HL-60 (cell line): ENCODE results near the gene RPS6KA6.

Experiments used
- POLR2AphosphoS5 ChIP-seq: IDR thresholded peaks from 2 replicates; pipeline ENCODE4 v1.6.1; 2012; ENCODE audit warnings: low read depth
- TF ChIP-seq, protein P1 (sequence below): IDR thresholded peaks from one replicate; pipeline ENCODE4 v1.5.1; 2011; ENCODE audit warnings: low read length, control low read depth, inconsistent platforms; ENCODE audit not compliant: insufficient read depth
- TF ChIP-seq, protein P2 (sequence below): IDR thresholded peaks from 2 replicates; pipeline ENCODE4 v1.6.1; 2012; ENCODE audit warnings: low read depth; ENCODE audit not compliant: insufficient replicate concordance

DNA sequence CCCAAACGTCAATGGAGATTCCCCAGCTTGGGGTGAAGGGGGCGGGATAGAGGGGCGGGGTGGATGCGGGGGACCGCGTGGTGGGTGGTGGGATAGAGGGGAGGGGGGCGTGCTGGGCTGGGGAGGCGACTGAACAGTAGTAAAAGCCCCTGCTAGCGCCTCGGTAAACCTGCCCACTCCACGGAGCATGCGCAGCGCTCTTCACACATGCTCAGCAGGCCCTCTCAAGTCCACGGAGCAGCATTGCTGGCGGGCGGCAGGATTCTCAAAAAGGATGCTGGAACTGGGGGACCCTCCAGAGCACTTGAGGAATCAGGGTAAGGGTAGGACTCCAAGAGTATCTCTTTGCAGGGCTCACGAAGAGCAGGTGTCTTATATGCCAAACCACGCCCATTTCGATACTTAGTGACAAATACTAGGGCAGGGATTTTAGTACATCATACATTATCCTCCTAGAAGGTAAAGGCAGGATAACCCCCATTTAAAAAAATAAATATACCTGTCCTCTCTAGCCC, 378 bp upstream of the RPS6KA6 start:
- TF ChIP-seq POLR2AphosphoS5: no peak
- TF ChIP-seq, protein P1, sequence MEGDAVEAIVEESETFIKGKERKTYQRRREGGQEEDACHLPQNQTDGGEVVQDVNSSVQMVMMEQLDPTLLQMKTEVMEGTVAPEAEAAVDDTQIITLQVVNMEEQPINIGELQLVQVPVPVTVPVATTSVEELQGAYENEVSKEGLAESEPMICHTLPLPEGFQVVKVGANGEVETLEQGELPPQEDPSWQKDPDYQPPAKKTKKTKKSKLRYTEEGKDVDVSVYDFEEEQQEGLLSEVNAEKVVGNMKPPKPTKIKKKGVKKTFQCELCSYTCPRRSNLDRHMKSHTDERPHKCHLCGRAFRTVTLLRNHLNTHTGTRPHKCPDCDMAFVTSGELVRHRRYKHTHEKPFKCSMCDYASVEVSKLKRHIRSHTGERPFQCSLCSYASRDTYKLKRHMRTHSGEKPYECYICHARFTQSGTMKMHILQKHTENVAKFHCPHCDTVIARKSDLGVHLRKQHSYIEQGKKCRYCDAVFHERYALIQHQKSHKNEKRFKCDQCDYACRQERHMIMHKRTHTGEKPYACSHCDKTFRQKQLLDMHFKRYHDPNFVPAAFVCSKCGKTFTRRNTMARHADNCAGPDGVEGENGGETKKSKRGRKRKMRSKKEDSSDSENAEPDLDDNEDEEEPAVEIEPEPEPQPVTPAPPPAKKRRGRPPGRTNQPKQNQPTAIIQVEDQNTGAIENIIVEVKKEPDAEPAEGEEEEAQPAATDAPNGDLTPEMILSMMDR: no peak
- TF ChIP-seq, protein P2, sequence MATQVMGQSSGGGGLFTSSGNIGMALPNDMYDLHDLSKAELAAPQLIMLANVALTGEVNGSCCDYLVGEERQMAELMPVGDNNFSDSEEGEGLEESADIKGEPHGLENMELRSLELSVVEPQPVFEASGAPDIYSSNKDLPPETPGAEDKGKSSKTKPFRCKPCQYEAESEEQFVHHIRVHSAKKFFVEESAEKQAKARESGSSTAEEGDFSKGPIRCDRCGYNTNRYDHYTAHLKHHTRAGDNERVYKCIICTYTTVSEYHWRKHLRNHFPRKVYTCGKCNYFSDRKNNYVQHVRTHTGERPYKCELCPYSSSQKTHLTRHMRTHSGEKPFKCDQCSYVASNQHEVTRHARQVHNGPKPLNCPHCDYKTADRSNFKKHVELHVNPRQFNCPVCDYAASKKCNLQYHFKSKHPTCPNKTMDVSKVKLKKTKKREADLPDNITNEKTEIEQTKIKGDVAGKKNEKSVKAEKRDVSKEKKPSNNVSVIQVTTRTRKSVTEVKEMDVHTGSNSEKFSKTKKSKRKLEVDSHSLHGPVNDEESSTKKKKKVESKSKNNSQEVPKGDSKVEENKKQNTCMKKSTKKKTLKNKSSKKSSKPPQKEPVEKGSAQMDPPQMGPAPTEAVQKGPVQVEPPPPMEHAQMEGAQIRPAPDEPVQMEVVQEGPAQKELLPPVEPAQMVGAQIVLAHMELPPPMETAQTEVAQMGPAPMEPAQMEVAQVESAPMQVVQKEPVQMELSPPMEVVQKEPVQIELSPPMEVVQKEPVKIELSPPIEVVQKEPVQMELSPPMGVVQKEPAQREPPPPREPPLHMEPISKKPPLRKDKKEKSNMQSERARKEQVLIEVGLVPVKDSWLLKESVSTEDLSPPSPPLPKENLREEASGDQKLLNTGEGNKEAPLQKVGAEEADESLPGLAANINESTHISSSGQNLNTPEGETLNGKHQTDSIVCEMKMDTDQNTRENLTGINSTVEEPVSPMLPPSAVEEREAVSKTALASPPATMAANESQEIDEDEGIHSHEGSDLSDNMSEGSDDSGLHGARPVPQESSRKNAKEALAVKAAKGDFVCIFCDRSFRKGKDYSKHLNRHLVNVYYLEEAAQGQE: no peak
